DMS53 (cell line): ENCODE data around the gene C2orf92.
A peak's percentile ranks its signal among the peaks of the same experiment; 100 is the strongest.

Source experiments
- DNase-seq: peaks from one replicate; lab custom pipeline; 2025; lab: John Stamatoyannopoulos, UW

The C2orf92 gene

DNA sequence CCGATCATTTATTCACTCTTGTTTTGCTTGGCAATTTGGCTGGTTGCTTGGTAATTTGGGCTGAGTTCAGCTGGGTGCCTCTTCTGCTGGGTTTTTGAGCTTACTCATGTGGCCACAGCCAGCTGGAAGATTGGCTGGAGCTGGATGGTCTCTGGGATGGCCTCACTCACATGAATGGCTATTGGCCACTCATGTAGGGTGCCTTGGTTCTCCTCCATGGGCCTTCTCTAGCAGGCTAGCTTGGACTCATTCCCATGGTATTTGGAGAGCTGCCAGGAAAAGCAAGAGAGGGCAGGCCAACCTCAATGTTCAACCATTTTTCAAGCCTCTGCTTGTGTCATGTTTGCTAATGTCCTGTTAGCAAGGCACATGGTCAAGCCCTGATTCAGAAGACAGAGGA, 60.7 kb downstream of the C2orf92 start:
- DNase-seq = peak; percentile 35

- DNase-seq = no peak
Measured at GRCh38 chr2:97731274-97732020, 61.9 kb downstream of the C2orf92 start.

DNA sequence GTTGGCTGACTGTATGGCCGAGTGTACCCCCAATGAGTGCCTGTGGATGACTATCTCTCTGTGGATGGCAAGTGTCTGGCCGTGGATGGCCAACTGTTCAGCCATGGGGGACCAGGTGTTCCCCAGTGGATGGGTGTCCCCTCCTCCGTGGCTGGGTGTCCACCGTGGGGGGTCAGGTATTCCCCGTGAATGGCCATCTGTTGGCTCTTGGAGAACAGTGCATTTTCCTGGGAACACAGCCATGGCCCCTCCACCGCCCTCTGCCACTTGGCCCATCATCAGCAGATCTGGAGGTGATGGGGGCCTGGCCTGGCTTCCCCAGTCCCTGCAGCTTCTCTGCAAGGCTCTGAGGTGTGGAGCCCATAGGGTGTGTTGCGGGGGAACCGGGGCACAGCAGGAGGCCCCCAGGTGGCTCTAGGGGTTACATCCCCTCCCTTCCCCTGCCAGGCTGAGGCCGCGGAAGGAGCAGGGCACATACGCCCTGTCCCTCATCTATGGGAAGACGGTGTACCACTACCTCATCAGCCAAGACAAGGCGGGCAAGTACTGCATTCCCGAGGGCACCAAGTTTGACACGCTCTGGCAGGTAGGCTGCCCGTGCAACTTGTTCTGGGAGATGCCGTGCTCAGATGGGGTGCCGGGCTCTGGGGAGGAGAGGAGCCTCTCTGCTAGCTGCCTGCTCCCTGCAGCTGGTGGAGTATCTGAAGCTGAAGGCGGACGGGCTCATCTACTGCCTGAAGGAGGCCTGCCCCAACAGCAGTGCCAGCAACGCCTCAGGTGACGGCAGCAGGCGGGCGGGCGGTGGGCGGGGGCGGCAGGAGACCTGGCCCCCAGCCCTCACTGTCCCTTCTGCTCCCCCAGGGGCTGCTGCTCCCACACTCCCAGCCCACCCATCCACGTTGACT, 63.2 kb downstream of the C2orf92 start:
- DNase-seq = no peak

DNA sequence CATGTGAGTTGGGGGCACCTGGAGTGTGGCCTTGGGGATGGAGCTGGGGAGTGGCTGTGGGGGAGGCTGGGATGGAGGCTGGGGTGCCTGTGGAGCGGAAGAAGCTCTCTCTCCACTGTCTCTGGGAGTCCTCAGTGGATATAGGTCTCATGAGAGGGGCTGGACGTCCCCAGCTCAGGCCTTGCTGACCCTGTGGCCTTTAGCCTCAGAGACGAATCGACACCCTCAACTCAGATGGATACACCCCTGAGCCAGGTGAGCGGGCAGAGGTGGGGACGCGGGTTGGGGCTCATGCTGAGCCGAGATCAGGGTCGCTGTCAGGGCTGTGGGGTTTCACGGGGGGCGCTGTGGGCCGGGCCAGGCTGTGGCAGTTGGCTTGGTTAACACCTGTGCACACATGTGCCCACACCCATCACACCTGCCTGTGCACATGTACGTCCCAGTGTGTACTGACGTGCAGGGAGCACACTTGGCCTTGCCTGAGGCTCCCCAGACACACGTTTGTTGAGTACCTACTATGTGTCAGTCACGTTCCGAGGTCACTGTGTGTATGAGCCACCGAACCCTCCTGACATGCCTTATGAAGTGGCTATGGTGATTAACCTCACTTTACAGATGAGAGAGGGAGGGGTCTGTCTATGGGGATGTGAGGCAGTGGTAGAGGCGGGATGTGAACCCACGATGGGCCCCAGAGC, 64.0 kb downstream of the C2orf92 start:
- DNase-seq = no peak

DNA sequence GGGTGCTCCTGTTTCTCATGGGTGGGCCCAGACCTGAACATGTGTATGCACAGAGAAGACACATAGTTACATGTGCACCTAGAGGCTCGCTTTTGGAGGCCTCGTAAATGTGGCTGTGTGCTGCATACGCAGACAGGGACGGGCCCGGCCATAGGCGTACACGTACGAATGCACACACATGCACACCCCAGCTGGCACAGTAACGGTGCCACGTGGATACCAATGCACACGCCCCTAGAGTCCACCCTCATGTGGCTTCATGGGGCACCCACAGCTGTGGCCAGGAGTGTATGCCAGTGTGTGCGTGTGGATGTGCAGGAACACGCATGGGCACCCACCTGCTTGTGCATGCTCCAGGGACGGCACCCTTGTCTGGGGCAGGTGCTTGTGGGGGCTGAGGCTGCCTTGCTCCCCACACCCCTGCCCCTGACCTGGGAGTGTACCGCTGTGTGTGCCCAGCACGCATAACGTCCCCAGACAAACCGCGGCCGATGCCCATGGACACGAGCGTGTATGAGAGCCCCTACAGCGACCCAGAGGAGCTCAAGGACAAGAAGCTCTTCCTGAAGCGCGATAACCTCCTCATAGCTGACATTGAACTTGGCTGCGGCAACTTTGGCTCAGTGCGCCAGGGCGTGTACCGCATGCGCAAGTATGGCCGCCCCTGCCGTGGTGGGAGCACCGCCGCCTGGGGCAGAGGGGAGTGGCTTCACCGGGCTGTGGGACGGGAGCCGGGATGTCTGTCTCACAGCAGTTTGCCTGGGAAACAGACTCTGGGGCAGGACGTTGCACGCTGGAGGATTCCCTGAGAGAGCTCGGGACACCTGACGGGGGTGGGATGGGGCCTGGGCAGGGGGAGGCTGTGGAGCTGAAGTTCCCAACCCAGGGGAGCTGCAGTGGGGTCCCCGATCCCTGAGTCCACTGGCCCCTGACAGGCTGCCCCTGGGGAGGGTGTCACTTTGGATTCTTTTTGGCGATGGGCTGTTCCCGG, 64.8 kb downstream of the C2orf92 start:
- DNase-seq = no peak

- no peak for DNase-seq
Measured at GRCh38 chr2:97735161-97735561, 65.6 kb downstream of the C2orf92 start.

GRCh38 chr2:97736185-97736584, 66.7 kb downstream of the C2orf92 start:
- no peak for DNase-seq

DNA sequence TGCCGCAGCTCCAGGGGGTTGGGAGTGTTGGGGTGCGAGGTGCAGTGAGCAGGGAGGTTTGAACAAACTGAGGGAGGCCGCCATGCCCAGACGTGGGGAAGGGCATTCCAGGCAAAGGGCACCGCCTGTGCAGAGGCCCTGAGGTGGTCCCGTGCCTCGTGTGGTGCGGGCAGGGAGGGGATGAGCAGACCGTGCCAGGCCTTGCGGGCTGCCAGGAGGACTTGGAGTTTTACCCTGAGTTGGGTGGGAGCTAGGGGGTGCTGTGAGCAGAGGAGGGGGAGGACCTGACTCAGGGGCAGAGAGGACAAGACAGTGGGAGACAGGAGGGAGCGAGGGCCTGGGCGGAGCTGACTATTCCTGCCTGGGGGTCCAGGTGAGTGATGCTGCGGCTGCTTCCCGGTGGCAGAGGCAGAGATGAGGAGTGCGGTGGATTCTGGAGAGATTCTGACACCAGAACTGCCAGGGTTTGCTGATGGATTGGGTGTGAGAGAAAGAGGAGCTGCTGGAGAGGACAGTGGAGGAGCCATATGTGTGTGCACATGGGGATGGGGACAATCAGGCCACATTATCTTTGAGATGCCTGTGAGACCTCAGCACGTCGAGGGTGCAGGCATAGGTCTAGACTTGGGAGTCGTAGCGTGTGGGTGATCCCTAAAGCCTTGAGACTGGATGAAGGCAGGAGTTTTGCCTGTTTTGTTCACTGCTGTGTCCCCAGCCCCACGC, 67.3 kb downstream of the C2orf92 start:
- DNase-seq = no peak

DNA sequence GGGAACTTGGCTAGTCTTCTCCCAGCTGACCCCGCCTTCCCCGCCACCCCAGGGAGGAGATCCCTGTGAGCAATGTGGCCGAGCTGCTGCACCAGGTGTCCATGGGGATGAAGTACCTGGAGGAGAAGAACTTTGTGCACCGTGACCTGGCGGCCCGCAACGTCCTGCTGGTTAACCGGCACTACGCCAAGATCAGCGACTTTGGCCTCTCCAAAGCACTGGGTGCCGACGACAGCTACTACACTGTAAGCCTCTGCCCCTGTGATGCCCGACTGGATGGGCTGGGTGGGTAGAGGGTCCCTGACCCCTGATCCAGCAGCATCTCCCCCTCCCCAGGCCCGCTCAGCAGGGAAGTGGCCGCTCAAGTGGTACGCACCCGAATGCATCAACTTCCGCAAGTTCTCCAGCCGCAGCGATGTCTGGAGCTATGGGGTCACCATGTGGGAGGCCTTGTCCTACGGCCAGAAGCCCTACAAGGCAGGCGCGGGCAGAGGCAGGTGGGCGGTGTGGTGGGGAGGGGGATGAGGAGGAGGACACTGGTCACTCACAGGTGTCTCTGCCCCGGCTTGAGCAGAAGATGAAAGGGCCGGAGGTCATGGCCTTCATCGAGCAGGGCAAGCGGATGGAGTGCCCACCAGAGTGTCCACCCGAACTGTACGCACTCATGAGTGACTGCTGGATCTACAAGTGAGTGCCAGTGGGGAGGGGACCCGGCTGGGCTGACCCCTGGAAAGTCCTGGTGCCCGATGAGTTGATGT, 68.1 kb downstream of the C2orf92 start:
- DNase-seq = no peak

DNA sequence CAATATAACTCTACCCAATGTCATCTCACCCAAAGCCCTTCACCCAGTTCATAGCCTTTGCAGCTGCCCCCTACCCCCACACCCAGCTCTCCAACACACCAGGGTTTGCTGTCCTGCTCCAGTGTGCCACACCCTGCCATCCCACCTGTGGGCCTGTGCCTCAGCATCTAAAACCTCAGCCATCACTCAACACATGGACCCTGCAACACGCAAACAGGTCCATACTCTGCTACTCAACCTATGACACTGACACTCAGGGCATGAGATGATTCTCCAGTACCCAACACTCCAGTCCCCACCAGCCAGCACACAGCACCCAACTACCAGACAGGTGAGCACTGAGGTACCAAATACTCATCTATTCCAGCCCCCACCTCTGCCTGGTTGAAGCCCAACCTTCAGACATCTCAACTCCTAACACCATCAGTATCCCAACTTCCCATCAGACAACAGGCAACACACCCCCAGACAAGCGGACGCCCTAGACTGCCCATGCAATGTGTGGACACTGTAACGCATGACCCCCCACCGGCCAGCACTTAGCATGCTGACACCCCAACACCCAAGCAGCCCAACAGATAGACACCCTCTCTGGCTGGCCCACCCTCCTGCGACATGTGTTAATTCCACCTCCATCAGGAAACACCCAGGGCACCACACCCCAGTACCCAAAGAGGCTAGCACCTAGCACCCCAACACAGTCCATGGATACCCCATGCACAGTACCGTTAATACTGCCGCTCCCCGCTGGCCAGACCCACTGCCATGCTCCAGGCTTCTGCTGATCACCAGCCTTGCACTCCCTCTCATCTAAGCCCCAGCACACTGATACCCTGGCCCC, 68.9 kb downstream of the C2orf92 start:
- DNase-seq = no peak

GRCh38 chr2:97739020-97739892, 69.7 kb downstream of the C2orf92 start:
- DNase-seq = no peak

GRCh38 chr2:97739893-97740245, 70.4 kb downstream of the C2orf92 start:
- no peak for DNase-seq

DNA sequence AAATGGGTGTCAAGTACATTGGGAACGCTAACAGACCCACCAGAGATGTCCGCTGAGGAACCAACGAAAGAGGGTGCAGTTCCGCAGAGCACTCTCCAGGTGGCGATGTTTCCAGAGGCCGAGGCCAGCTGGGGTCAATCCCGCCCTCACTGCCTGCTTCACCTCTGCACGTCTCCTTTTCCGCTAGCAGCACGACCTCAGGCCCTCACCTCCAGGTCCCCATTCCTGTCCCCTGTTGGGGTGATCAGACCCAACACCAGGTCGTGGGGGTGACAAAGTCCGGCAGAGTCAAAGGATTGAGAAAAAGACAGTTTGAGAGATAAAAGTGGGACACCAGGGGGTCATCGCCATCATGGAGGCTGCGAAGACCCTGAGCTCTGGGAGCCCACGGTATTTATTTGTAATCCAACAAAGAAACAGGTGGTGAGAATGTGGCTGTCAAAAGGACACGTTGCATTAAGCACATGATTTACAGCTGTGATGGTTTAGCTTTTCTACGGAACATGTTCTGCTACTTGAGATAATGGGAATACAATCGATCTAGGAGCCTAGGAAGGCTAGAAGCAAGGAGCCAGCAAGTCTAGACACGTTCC, 71.2 kb downstream of the C2orf92 start:
- DNase-seq = peak; percentile 88

GRCh38 chr2:97741251-97741650, 71.7 kb downstream of the C2orf92 start:
- DNase-seq = no peak

GRCh38 chr2:97741686-97742085, 72.2 kb downstream of the C2orf92 start:
- DNase-seq = no peak

- DNase-seq = no peak
Measured at GRCh38 chr2:97742381-97742847, 72.9 kb downstream of the C2orf92 start.

GRCh38 chr2:97743913-97744312, 74.4 kb downstream of the C2orf92 start:
- no peak for DNase-seq
